Liver (tissue), 9 donors: ENCODE results near the gene RAB15. TPM values are rescaled to one million over a fixed set of nuclear protein-coding genes. Genes with fewer than 3 reads are reported as not detected.

Source experiments
- DNase-seq: peaks from one replicate; pipeline ENCODE4 v3.0.0-alpha.2; 2017; ENCODE audit warnings: low spot score
- H3K27ac ChIP-seq, 2 donors: one replicate each; pipeline ENCODE4 v1.7.0; 2013; ENCODE audit warnings: inconsistent platforms in 2 of 2, low read length in 2 of 2, control low read depth in 1 of 2, low read depth in 1 of 2, mild to moderate bottlenecking in 1 of 2
- H3K27me3 ChIP-seq, 4 donors: one replicate each; pipeline versions ENCODE4 v1.6.1 to v1.7.0; 2013; ENCODE audit warnings: low read length in 3 of 4, inconsistent platforms in 1 of 4, mild to moderate bottlenecking in 1 of 4, moderate library complexity in 1 of 4; ENCODE audit not compliant: control insufficient read depth in 4 of 4, insufficient read depth in 4 of 4
- H3K36me3 ChIP-seq, 4 donors: one replicate each; pipeline versions ENCODE4 v1.6.1 to v1.7.0; 2013; ENCODE audit warnings: low read length in 3 of 4, mild to moderate bottlenecking in 3 of 4, low read depth in 1 of 4, moderate library complexity in 1 of 4; ENCODE audit not compliant: control insufficient read depth in 4 of 4, insufficient read depth in 3 of 4
- H3K4me1 ChIP-seq, 4 donors: one replicate each; pipeline versions ENCODE4 v1.6.1 to v1.7.0; 2013; ENCODE audit warnings: low read length in 3 of 4, mild to moderate bottlenecking in 3 of 4, moderate library complexity in 1 of 4; ENCODE audit not compliant: control insufficient read depth in 4 of 4, insufficient read depth in 4 of 4
- H3K4me3 ChIP-seq, 3 donors: one replicate each; pipeline versions ENCODE4 v1.6.1 to v1.7.0; 2013; ENCODE audit warnings: low read length in 3 of 3, control low read depth in 1 of 3, low read depth in 1 of 3, mild to moderate bottlenecking in 1 of 3
- H3K9ac ChIP-seq, 2 donors: one replicate each; pipeline ENCODE4 v1.7.0; 2013; ENCODE audit warnings: low read length in 2 of 2, mild to moderate bottlenecking in 2 of 2, moderate library complexity in 2 of 2, control low read depth in 1 of 2, low read depth in 1 of 2
- H3K9me3 ChIP-seq, 4 donors: one replicate each; pipeline versions ENCODE4 v1.6.1 to v1.7.0; 2013; ENCODE audit warnings: low read length in 3 of 4; ENCODE audit not compliant: control insufficient read depth in 4 of 4
- CTCF ChIP-seq: fragments of 150-350 bp; IDR thresholded peaks from 2 replicates; pipeline ENCODE4 v1.5.1; 2017; ENCODE audit warnings: improper control_type of control experiment, low read depth, low read length; ENCODE audit not compliant: missing input control
- FOXA1 ChIP-seq: IDR thresholded peaks from 2 replicates; pipeline ENCODE4 v1.6.1; 2016; ENCODE audit warnings: antibody characterized with exemption
- FOXA2 ChIP-seq: IDR thresholded peaks from 2 replicates; pipeline ENCODE4 v1.6.1; 2016; ENCODE audit warnings: antibody characterized with exemption
- HNF4G ChIP-seq: IDR thresholded peaks from 2 replicates; pipeline ENCODE4 v1.6.1; 2016; ENCODE audit warnings: antibody characterized with exemption
- JUND ChIP-seq, 2 donors: IDR thresholded peaks; 2 replicates each; pipeline ENCODE4 v1.6.1; 2016; ENCODE audit warnings: antibody characterized with exemption in 2 of 2
- MAX ChIP-seq: IDR thresholded peaks from 2 replicates; pipeline ENCODE4 v1.6.1; 2016; ENCODE audit warnings: antibody characterized with exemption
- RAD21 ChIP-seq, 2 donors: IDR thresholded peaks; 2 replicates each; pipeline ENCODE4 v1.6.1; 2016; ENCODE audit warnings: antibody characterized with exemption in 2 of 2, mild to moderate bottlenecking in 2 of 2
- RXRA ChIP-seq, 2 donors: IDR thresholded peaks; 2 replicates each; pipeline ENCODE4 v1.6.1; 2017 to 2018; ENCODE audit warnings: antibody characterized with exemption in 2 of 2, mild to moderate bottlenecking in 1 of 2
- SP1 ChIP-seq: IDR thresholded peaks from 2 replicates; pipeline ENCODE4 v1.6.1; 2018; ENCODE audit warnings: antibody characterized with exemption, mild to moderate bottlenecking
- TAF1 ChIP-seq: conservative IDR thresholded peaks from 2 replicates; pipeline ENCODE4 v1.6.1; 2016; ENCODE audit warnings: antibody characterized with exemption, mild to moderate bottlenecking
- YY1 ChIP-seq: IDR thresholded peaks from 2 replicates; pipeline ENCODE4 v1.6.1; 2016; ENCODE audit warnings: antibody characterized with exemption, mild to moderate bottlenecking
- ZBTB33 ChIP-seq: IDR thresholded peaks from 2 replicates; pipeline ENCODE4 v1.6.1; 2016; ENCODE audit warnings: antibody characterized with exemption
- WGBS: extraction: QIAGEN DNeasy Blood & Tissue Kit; methylation state at CpG from one replicate; pipeline ENCODE4 v1.1.7; 2013; 5-methylcytosine and 5-hydroxymethylcytosine counted together
- polyA plus RNA-seq, 2 donors: library from polyadenylated mRNA; stranded (reverse) in 1 of 2; unstranded in 1 of 2; fragments of 200-250 nt in 1 of 2; fragments of >200 nt in 1 of 2; fragmentation: Nextera tagmentation in 1 of 2; extraction: Ambion mirVana in 1 of 2; gene quantifications; one replicate each; pipeline versions ENCODE4 v1.2.1 to v1.2.3, GENCODE V29; 2013 to 2015
- total RNA-seq, 2 donors: library from RNA; depleted of rRNA; stranded (reverse); fragments of >200 nt; gene quantifications; one replicate each; pipeline ENCODE4 v1.2.3, GENCODE V29; 2014
- TF ChIP-seq, protein P1 (sequence below): IDR thresholded peaks from 2 replicates; pipeline ENCODE4 v1.6.1; 2016; ENCODE audit warnings: antibody characterized with exemption
- donor health status: healthy.
- donor health status: healthy.
- donor health status: healthy.
- donor health status: healthy.
- donor health status: healthy.

The RAB15 gene
- total and polyA plus RNA-seq, 4 donors, result 5.5 to 18.0 (median 11.1) TPM

- Histone ChIP-seq H3K27ac (no peak overlapping the region), H3K4me1 (no peaks in the 10 kb centered on the region), H3K9ac (no peak overlapping the region), H3K36me3 (peaks cover 6 to 15% (median 11%) of the 10 kb centered on the region in 4 donors), H3K9me3 (no peaks in the 10 kb centered on the region), H3K4me3 (no peak overlapping the region), H3K27me3 (no peaks in the 10 kb centered on the region)
- TF ChIP-seq TAF1, result no peak
- no peak for TF ChIP-seq ZBTB33
- TF ChIP-seq FOXA2, result no peak
- no peak for TF ChIP-seq RAD21 (IDR thresholded peaks at IDR 0.05)
- no peak for TF ChIP-seq CTCF
- TF ChIP-seq YY1, result no peak
- TF ChIP-seq FOXA1, result no peak
- TF ChIP-seq, protein P1, sequence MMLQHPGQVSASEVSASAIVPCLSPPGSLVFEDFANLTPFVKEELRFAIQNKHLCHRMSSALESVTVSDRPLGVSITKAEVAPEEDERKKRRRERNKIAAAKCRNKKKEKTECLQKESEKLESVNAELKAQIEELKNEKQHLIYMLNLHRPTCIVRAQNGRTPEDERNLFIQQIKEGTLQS, result no peak
- TF ChIP-seq MAX, result no peak
- TF ChIP-seq SP1, result no peak
- TF ChIP-seq RXRA (IDR thresholded peaks at IDR 0.05), result no peak
- DNase-seq, result no peak
- WGBS, result 84% methylated on average over 4 of the region's 4 CpGs
These were observed 40.2 kb upstream of the RAB15 start for GRCh38 chr14:65012353-65012752.

- WGBS, result 93% methylated on average over 10 of the region's 10 CpGs
- TF ChIP-seq FOXA2, result no peak
- TF ChIP-seq HNF4G, result no peak
- H3K27ac ChIP-seq, result no peak overlapping the region
- H3K9ac ChIP-seq, result no peak overlapping the region
- H3K36me3 ChIP-seq, result peaks cover 3 to 14% (median 9%) of the 10 kb centered on the region in 4 donors
- H3K27me3 ChIP-seq, result no peaks in the 10 kb centered on the region
- DNase-seq, result no peak
- H3K4me1 ChIP-seq, result no peaks in the 10 kb centered on the region
- H3K4me3 ChIP-seq, result no peak overlapping the region
- no peaks in the 10 kb centered on the region for H3K9me3 ChIP-seq
These were observed 39.4 kb upstream of the RAB15 start for GRCh38 chr14:65011538-65011937.

- H3K36me3 ChIP-seq, result peaks cover 0 to 9% (median 4%) of the 10 kb centered on the region in 4 donors
These were observed 38.2 kb upstream of the RAB15 start for GRCh38 chr14:65010211-65010931.

More at GRCh38 chr14:65010211-65010931, 38.2 kb upstream of the RAB15 start:
- Histone ChIP-seq H3K27ac (no peak overlapping the region), H3K4me3 (no peak overlapping the region), H3K9ac (no peak overlapping the region), H3K27me3 (no peaks in the 10 kb centered on the region), H3K4me1 (no peaks in the 10 kb centered on the region), H3K9me3 (no peaks in the 10 kb centered on the region)
- WGBS, result 97% methylated on average over 5 of the region's 5 CpGs
- no peak for DNase-seq
- no peak for TF ChIP-seq JUND (IDR thresholded peaks at IDR 0.05)
